Gastrocnemius medialis (tissue), 4 donors: Measurements from ENCODE around the gene DSG2.

Source experiments
- POLR2A ChIP-seq, 2 donors: fragments of 450-650 bp; IDR thresholded peaks; one replicate each; pipeline ENCODE4 v1.6.1; 2017; ENCODE audit warnings: antibody characterized with exemption in 2 of 2, mild to moderate bottlenecking in 2 of 2, moderate library complexity in 2 of 2
- TF ChIP-seq, protein P1 (sequence below), 5 experiments: fragments of 450-650 bp in 3 of 5; fragments of 200-600 bp in 2 of 5; sonication (generic) in 2 of 5; IDR thresholded peaks in 4 of 5; conservative IDR thresholded peaks in 1 of 5; 1 replicate in 4 of 5; 2 replicates in 1 of 5; pipeline ENCODE4 v1.5.1; 2016 to 2019; ENCODE audit warnings: antibody characterized with exemption in 5 of 5, mild to moderate bottlenecking in 3 of 5, moderate library complexity in 3 of 5

DNA sequence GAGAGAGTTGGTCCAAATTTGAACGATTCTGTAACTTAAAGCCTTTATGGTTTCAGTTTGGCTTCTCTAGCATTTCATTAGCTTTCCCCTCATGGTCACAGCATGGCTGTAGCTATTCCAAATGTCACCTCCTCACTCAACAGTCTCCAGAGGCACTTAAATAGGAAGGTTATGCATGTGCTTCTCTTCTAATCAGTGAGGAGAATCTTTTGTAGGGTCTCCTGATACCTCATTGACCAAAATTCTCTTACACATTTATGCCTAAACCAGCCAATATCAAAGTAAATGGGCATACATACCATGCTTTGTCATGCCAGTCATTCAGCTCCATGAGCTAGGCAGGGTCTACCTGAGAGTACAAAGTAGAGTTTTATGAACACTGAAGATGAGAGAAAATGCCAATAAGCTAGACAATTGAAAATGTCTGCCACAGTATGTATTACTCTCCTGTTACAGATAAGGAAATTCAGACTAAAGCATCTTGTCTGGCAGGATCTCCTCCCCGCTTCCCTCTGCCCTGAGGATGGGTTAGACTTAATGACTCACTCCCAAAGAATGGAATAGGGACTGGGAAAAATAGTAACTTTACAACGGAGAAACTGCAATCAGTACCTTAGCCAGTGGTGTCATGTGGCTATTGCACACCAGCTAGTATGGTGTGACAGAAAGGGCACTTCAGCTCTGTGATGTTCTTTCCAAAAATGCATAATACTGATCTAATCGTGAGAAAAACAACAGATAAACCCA is 15.4 kb downstream of the DSG2 start:
- no peak for TF ChIP-seq POLR2A (IDR thresholded peaks at IDR 0.05)
- TF ChIP-seq, protein P1, sequence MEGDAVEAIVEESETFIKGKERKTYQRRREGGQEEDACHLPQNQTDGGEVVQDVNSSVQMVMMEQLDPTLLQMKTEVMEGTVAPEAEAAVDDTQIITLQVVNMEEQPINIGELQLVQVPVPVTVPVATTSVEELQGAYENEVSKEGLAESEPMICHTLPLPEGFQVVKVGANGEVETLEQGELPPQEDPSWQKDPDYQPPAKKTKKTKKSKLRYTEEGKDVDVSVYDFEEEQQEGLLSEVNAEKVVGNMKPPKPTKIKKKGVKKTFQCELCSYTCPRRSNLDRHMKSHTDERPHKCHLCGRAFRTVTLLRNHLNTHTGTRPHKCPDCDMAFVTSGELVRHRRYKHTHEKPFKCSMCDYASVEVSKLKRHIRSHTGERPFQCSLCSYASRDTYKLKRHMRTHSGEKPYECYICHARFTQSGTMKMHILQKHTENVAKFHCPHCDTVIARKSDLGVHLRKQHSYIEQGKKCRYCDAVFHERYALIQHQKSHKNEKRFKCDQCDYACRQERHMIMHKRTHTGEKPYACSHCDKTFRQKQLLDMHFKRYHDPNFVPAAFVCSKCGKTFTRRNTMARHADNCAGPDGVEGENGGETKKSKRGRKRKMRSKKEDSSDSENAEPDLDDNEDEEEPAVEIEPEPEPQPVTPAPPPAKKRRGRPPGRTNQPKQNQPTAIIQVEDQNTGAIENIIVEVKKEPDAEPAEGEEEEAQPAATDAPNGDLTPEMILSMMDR (IDR thresholded peaks at IDR 0.05 in 4 of 5, conservative IDR thresholded peaks at IDR 0.05 in 1 of 5), result no peak
